ENCODE results near the gene F7.
A peak's percentile ranks its signal among the peaks of the same experiment; 100 is the strongest.
"Not testable (repeated sequence)": the region's sequence is repeated elsewhere in the genome, so short reads cannot be mapped to it uniquely, and the experiment has no call there.

The F7 gene

DNA sequence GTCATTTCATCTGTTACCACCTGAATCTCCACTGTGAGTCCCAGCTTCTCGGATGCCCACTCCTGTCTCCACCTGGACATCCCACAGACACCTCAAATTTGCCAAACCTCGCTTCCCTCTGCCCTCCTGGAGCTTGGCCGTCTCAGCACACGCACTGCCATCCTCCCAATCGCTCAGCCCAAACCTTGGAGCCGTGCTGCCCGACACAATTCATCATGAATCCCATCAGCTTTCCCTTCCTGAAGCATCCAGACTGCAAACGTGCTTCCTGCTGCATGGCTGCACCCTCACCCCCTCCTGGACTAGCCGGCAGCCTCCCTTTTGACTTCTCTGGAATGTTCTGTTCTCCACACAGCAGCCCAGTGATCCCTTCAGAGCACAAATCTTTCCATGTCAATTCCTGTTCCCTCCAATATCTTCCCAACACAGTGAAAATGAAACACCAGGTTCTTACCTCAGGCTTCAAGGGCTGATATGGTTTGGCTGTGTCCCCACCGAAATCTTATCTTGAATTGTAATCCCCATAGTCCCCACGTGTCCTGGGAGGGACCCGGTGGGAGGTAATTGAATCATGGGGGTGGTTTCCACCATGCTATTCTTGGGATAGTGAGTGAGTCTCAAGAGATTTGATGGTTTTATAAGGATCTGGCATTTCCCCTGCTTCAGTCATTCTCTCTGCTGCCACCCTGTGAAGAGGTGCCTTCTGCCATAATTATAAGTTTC, 51.8 kb downstream of the F7 start:
- DNase-seq: no peak

DNA sequence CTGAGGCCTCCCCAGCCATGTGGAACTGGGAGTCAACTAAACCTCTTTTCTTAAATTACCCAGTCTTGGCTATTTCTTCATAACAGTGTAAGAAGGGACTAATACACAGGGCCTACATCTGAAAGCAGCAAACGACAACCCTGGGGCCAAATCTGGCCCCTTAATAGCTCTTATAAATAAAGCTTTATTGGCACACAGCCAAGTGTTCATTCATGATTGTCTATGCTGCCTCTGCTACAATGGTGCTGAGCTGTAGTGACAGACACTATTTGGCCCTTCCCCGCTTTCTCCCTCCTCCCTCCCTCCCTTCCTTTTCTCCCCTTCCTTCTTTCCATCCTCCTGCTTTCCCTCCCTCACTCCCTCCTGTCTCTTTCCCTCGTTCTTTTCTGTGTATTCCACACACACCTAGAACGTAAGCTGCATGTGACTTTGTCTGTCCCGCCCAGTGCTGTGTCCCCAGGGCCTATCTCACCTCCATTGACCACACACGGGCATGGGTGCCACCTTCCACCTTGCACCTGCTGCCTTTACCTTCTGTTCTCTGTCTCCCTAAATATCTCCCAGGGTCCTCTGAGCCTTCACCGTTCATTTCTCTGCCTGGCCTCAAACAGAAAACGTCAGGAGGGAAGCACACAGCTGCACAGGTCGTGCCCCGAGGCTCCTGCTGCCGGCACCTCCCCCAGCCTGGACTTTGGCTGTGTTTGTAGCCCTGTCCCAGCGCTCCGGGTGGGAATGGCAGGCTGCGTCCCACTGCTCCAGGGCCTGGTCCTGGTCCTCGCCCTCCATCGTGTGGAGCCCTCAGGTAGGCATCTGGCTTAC, 52.5 kb downstream of the F7 start, which contains the start of gene PROZ:
Gene PROZ (plus strand): TSS at position 720 of the 819 bp plus-strand sequence. CDS start 13 bp downstream, at position 733.
- no peak for DNase-seq

DNA sequence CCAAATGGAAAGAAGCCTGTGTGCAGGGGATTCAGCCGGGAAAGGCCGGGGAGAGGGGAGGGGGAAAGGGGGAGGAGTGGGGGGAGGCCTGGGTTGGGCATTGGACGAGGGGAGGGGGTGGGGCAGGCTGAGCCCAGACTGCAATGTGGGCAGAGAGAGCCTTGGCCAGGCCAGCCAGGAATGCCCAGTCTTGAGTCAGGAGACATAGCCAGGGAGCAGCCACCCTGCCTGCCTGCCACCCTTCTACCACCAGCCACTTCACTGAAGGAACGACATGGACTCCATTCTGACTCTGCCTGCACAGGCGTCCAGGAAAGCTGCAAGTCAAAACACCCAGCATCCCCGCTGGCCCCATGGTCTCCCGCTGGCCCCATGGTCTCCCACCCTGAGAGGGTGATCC, 53.4 kb downstream of the F7 start:
- no peak for DNase-seq

DNA sequence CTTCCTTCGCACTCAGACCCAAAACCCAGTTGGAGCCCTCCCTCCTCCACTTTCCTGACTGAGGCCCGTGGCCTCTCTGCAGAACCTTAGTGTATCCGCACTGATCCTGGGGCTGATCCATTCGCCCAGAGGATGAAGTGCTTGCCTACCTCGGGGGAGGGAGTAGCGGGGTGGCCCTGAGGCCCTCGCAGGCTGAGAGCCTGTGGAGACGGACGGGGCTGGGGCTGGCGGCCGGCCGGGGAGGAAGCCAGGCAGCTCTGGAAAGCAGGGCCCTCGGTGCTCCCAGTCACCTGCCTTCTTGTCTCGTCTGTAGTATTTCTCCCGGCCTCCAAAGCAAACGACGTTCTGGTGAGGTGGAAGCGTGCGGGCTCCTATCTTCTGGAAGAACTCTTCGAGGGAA, 54.1 kb downstream of the F7 start:
- DNase-seq: no peak

DNA sequence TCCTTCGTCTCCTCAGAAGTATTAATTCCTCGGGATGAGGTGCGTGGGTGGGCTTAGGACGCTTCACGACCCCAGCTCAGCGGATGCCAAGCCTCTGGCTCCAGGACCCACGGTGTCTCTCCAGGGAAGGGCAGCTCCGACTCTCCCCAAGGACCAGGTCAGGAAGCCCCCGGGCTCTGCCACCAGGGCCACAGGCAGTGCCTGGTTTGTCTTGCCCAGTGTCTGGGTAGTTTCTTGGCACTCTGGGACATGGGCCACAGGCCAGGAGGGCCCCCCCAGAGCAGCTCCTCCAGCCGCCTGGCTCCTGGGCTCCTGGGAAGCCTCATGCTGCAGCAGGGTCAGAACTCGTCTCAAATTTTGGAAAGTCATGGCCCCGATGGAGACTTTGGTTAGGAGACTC, 55.4 kb downstream of the F7 start:
- DNase-seq: no peak

DNA sequence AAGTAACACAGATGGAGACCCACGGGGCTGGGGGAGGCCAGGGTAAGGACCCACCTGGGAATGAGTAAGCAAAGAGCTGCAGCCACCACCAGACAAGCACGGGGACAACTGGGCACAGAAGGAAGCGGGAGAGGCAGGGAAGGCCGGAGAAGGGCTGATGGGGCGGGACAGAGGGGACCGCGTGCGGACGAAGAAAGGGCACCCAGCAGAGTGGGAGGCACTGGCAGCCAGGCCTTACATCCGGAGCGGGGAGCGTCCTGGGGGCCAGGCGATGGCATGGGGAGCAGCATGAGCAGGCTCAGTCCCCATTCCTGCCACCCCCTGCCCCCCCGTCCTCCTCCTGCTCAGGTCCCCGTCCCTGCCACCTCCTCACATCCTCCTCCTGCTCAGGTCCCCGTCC, 55.8 kb downstream of the F7 start:
- DNase-seq: no peak

DNA sequence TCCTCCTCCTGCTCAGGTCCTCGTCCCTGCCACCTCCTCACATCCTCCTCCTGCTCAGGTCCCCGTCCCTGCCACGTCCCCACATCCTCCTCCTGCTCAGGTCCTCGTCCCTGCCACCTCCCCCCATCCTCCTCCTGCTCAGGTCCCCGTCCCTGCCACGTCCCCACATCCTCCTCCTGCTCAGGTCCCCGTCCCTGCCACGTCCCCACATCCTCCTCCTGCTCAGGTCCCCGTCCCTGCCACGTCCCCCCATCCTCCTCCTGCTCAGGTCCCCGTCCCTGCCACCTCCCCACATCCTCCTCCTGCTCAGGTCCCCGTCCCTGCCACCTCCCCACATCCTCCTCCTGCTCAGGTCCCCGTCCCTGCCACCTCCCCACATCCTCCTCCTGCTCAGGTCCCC, 56.4 kb downstream of the F7 start:
- DNase-seq: not testable (repeated sequence)

DNA sequence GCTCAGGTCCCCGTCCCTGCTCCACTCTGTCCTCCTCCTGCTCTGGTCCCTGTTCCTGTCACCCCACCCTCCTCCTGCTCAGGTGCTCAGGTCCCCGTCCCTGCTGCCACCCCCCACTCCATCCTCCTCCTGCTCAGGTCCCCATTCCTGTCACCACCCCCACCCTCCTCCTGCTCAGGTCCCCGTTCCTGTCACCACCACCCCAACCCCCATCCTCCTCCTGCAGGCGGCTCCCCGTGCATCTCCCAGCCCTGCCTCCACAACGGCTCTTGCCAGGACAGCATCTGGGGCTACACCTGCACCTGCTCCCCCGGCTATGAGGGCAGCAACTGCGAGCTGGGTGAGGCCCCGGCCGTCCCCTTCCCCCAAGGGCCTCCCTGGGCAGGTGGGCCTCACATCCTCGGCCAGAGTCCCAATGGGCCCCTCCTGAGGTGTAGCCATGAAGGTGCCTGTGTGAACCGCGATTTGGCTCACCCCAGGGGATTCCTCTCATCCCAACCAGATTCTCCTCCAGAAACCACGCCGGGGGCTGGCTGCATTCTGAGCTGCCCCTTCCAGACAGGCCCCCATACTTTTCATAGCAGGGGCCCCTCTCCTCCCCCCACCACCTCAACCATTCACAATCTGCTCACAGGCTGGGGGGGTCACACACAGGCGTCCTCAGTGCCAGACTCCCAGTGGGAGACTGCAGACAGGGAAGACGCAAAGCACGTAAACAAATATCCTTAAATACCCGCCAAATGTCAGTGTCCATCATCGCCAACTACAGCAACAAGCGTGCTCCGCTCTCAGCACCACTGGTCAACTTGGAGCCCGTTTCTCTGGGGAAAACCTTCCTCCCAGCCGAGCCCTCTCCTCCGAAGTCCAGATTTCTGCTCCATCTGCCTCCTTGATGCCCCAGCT, 57.4 kb downstream of the F7 start:
- DNase-seq: peak; percentile 24

DNA sequence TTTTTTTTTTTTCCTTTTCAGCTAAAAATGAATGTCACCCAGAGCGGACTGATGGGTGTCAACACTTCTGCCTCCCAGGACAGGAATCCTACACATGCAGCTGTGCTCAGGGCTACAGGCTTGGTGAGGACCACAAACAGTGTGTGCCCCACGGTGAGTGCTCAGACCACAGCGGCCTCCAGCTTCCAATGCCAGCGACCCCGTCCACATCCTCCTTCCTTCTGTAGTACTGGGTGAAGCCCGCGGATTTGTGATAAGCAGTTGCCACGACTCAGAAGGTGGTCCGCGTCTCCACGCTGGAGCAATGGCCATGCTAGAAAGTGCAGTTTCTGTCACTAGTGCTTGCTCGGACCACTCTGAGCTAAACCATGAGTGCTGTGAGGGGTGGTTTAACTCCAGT, 58.9 kb downstream of the F7 start:
- no peak for DNase-seq

DNA sequence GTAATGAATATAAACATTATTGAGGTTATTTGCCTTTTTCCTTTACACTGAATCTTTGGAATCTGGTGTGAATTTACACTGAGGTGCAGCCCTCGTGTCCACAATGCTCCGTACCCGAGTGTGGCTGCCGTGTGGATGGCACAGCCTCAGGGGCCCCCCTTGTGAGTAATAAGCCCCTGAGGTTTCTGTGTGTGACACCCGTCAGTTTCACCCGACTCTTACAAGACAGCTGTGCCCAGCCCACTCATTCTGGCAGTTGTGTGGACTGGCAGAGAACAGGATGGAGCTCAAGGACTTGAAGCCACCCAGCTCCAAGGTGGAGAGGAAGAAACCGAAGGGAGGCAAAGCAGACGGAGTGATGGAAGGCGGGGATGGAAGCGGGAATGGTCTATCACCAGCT, 60.7 kb downstream of the F7 start:
- DNase-seq: no peak

DNA sequence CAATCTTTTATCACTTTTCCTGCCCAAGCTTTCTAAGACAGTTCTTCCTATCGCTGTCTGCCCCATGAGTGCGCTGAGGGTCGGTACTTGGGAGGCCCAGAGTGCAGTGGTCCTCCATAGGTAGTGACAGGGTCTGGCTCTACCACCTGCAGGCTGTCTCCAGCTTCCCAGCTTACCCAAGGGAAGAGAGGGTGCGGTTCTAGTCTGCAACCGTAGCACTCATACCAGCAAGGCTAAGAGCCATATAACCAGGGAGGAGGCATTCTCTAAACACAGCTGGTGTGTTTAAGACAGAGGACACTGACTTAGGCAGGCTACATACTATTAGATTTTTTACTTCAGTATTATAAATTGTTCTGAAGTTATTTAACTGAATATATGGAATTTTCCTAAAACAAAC, 61.1 kb downstream of the F7 start:
- DNase-seq: no peak

DNA sequence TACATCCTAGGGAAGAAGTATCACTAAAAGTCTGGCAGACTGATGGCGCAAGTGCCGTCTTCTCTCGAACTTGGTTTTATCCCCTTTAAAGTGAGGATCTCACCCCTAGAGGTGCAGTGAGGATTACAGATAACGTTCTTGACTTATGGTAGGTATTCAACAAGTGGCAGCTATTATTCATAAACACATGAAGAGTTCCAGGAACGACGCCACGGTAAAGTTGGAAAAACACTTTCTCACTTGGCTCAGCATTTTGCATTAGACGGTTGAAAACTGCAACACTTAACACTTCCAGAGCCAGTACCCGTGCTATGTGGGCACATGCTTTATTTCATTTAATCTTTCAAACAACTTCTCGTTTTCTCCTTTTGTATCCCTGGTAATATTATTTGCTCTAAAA, 61.6 kb downstream of the F7 start:
- DNase-seq: no peak

DNA sequence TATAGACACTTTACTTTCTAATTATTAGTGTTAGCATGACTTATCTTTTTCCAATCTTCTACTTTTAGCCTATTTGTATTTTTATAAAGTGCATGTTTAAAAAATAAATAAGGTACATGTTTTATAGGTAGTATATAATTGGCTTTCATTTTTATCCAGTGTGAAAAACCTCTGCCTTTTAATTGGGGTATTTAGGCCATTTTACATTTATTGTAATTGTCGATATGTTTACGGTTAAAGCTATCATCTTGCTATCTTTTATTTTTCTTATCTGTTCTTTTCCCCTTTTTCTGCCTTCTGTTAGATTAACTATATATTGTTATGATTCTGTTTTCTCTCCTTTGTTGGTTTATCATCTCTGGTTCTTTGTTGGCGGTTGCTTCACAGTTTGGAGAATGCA, 62.0 kb downstream of the F7 start:
- no peak for DNase-seq

DNA sequence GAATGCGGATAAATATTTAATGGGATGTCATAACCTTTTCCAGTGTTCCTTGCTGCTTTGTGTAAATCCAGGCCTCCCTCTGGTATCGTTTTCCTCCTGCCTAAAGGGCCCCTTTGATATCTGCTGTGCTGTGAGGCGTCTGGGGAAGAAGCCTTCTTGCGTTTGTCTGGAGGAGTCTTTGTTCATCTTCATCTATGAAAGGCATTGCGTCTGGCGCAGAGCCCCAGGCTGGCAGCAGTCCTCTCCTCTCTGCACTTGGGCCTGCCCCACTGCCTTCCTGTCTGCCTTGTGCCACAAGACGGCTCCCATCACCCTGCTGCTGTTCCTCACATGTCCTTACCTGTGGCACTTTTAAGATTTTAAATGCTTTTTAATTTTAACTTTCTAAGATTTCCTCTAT, 62.6 kb downstream of the F7 start:
- DNase-seq: no peak

DNA sequence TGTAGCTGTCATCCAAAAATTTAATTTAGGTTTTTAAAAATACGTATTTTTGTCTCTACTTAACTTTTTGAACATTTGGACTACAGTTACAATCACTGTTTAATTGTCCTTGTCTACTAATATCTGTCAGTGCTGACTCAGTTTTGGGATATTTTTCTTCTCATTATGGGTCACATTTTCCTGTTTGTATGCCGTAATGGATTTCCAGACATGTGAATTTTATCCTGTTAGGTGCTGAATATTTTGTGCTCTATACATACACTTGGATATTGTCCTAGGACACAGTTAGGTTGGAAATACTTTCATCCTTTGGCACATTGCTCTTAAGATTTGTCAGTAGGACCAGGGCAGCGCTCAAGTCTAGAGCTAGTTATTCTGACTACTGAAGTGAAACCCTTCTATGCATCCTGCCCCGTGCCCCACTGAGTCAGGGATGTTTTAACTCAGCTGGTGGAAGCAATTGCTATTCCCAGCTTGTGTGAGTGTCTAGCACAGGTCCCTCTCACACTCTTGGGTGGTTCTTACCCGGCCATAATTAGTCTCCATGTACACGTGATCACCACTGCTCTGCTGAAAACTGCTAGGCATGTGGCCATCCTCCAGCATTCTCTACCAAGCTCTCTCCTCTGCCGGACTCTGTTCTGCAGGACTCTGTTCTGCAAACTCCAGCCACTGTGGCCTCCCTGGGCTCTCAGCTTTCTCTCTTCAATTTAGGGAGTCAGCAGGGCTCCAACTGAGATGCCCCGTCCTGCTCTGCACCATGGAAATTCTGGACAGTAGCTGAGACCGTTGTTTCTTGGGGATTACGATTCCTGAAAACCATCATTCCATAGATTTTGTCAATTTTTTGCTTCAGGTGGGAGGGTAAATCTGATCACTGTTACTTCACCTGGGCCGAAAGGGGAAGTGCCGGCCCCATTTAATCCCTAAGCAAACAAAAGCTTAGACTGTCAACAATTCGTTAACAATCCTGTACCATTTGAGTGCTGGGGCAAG, 64.0 kb downstream of the F7 start:
- DNase-seq: no peak
